COR-L47 (cell line): ENCODE results near the gene XRN2.
"Not testable (repeated sequence)": the region's sequence is repeated elsewhere in the genome, so short reads cannot be mapped to it uniquely, and the experiment has no call there.

Experiments used
- DNase-seq: peaks from one replicate; lab custom pipeline; 2025; lab: John Stamatoyannopoulos, UW

XRN2 gene

GRCh38 chr20:21389368-21389767, 86.2 kb downstream of the XRN2 start:
- DNase-seq = no peak

DNA sequence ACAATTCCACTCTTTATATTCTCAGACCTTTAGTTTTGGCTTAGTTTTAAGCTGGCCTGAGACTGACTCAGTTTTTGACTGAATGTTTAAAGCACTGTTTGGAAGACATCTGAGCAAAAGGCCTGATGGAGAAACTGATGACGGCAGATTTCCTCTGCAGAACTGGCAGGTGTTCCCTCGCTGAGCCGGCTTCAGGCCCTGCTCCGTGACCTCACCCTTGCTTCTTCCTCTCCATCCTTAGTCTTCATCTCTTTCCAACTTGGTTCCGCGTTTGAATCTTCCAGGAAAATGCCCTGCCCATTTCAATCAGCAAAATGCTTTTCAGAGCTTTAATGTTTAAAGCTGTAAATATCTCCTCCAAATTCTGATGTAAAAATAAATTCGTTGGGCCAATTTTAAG, 87.6 kb downstream of the XRN2 start:
- no peak for DNase-seq

DNA sequence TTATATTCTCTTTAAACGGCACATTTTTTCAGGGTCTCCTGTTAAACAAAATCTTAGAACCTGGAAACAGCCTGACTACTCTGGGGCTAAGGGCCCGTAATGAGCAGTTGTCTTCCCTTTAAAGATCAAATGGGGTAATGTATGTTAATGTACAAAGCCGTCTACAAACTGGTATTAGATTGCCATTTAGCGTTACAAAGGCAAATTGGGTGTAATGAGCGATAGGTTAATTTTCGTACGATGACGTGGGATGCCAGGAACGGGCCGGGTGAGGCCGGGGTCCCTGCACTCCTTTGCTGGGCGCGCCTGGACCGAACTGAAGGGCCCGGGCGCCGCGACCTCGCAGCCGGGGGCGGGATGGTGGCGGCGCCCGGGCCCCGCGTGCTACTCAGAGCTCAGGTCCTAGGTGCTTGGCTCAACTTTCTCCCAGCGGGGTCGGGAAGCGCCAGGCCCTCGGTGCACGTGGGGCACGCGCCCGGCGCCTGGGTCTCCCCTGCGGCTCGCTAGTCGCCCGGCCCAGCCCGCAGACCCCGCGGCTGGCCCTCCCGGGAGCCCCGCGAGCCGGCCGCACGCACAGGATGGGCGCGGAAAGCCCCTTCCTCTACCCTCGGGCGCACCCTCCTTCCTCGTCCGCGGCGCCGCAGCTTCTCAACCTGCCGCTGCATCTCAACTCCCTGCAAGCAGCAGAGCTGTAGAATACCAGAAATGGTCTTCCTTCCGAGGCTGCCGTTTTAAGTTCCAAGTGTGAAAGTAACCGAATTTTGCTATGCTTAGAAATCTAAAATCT, 88.2 kb downstream of the XRN2 start:
- DNase-seq = no peak

- no peak for DNase-seq
Observed at GRCh38 chr20:21391972-21392352, 88.8 kb downstream of the XRN2 start.

GRCh38 chr20:21393166-21393565, 90.0 kb downstream of the XRN2 start:
- no peak for DNase-seq

DNA sequence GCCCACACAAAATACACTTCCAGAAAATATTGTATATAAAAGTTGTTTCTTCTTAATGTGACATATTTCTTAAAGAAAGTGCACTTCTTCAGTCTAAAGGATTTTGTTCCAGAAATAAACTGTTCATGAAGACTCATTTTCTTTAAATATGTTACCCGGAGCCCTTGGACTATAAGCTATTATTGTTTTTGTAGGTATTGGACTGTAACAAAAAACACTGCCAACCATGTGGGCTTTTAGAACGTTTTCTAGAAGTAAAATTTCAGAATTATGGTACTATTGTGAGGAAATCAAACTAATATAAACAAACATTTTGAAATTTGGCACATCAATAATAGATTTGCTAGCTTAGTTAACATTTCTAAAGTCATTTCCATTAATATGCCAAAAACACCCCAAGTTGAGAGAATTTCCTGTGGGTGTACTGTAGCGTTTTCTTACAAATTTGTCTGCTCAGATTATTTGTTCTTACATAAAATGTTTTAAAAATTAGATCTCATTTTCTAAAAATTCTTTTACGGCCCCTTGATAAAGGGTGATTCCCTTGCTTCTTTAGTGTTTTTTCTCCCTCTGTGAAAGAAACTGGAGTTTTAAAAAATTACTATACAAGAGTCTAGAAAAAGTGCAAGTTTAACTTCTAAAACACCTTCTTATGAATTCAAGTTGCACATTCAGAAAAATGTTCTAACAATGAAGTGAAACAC, 90.8 kb downstream of the XRN2 start:
- DNase-seq = no peak

DNA sequence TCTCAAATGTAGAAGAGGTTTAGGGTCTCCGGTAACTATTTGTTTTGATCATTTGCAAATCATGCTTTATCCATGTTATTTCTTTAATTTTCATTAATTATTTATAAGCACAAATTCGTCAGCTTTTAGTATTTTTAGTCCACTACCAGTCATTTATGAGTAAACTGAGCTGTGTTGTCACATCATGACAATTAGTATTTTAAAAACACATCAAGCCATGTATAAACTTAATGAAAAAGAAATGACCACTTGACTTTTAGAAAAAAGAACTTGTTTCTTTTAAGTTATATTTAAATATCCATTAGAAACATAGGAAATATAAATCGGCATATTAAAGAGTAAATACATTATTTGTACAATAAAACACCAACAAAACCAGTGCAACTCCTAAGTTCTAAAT, 91.4 kb downstream of the XRN2 start:
- DNase-seq = no peak

GRCh38 chr20:21395051-21395665, 92.0 kb downstream of the XRN2 start:
- no peak for DNase-seq

- DNase-seq = no peak
Observed at GRCh38 chr20:21395666-21396598, 92.8 kb downstream of the XRN2 start.

DNA sequence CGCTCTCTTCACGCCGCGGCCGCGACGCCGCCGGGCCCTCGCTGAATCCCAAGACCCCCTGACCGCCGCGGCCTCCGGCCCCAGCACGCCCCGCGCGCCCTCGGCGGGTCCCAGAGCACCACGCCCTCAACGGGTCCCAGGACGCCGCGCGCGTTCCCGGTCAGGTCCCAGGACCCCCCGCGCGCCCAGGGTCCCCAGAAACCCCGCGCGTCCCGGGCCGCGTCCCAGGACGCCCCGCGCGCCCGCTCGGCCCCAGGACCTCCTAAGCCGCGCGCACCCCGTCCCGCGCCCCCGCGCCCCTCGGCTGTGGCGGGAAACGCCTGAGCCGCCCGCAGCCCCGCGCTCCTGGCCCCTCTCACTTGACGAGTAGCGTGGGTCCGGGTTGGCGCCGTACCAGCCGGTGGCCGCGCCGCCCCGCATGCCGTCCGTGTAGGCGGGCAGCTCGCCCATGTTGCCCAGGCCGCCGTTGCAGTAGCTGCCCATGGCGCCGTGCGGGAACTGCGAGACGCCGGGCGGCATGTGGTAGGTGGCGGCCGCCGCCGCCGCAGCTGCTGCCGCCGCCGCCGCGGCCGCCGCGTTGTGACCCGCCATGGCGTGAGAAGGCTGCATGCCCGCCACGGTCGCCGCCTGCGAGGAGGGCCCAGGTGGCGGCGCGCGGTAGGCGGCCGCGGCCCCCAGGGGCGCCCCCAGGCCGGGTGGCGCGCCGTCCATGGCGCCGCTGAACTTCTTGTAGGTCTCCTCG, 93.6 kb downstream of the XRN2 start:
- peak; percentile 29 for DNase-seq

GRCh38 chr20:21397341-21398108, 94.4 kb downstream of the XRN2 start, which contains the start of gene NKX2-4:
Gene NKX2-4 (minus strand): TSS chr20:21397526. CDS start chr20:21397399, 127 bp downstream.
- DNase-seq = peak; percentile 29

- DNase-seq = no peak
Observed at GRCh38 chr20:21398109-21399004, 95.2 kb downstream of the XRN2 start.

- no peak for DNase-seq
Observed at GRCh38 chr20:21399005-21399475, 95.9 kb downstream of the XRN2 start.

DNA sequence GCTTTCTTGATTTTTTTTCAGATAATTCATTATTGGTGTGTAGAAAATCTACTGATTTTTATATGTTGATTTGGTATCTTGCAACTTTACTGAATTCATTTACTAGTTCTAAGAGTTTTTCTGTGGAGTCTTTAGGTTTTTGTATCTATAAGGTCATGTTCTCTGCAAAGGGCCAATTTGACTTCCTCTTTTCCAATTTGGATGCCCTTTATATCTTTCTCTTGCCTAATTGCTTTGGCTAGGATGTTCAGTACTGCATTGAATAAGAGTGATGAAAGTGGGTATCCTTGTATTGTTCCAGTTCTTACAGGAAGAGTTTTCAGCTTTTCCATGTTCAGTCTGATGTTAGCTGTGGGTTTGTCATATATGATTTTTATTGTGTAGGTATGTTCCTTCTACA, 108.6 kb downstream of the XRN2 start:
- DNase-seq = no peak

GRCh38 chr20:21413996-21414395, 110.9 kb downstream of the XRN2 start:
- DNase-seq = not testable (repeated sequence)

- not testable (repeated sequence) for DNase-seq
Observed at GRCh38 chr20:21419147-21419546, 116.0 kb downstream of the XRN2 start.

DNA sequence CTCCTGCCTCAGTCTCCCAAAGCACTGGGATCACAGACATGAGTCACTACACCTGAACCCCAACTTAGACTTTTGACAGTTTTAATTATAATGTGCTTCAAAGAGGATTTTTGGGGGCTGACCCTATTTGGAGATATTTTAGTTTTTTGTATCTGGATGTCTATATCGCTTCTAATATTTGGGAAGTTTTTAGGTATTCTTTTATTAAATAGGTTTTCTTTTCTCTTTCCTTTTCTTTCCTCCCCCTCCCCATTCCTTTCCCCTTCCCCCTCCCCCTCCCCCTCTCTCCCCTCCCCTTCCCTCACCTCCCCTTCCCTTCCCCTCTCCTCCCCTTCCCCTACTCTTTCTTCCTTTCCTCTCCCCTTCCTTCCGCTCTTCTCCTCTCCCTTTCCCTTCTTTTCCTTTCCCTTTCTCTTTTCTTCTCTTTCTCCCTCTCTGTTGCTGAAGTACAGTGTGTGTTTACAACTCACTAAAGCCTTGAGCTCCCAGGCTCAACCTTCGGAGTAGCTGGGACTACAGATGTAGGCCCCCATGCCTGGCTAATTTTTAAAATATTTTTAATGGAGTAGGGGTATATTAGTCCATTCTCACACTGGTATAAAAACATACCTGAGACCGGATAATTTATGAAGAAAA, 118.6 kb downstream of the XRN2 start:
- DNase-seq = no peak

- not testable (repeated sequence) for DNase-seq
Observed at GRCh38 chr20:21423712-21424111, 120.6 kb downstream of the XRN2 start.

- DNase-seq = no peak
Observed at GRCh38 chr20:21424846-21425245, 121.7 kb downstream of the XRN2 start.
